ENCODE data around the gene XRCC3.

DNA sequence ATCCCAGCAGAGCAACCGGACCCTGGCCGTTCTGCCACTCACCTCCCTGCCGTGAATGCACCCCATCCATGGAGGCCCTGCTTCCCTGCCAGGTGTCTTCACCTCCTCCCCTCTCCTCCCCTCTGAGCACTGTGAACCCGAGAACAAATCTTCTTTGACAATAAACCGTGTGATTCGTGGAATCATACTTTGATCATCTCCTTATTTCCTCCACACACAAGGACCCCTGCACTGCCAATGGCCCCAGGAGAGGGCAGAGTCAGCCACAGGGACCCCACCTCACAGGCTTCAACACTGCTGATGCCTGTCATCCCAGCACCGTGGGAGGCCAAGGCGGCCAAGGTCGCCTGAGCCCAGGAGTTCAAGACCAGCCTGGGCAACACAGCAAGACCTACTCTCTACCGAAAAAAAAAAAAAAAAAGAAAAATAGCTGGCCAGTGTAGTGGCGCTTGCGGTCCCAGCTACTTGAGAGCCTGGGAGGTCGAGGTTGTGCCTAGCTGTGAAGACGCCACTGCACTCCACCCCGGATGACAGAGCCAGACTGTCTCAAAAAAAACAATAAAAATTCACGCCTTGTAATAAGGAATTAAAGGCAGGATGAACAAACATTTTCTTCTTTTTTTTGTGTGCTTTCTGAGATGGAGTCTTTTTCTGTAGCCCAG is 1.1 kb downstream of the XRCC3 start:
- TF ChIP-seq RAD51 (IDR thresholded peaks at IDR 0.05) (no peak), SMC3 (IDR thresholded peaks at IDR 0.05; ENCODE audit: borderline replicate concordance, low read length) (no peak), NFIC (IDR thresholded peaks at IDR 0.05; ENCODE audit: low read depth, low read length) (no peak), MXI1 (IDR thresholded peaks at IDR 0.05; ENCODE audit: low read depth, low read length) (no peak)
- TF ChIP-seq, protein P1, sequence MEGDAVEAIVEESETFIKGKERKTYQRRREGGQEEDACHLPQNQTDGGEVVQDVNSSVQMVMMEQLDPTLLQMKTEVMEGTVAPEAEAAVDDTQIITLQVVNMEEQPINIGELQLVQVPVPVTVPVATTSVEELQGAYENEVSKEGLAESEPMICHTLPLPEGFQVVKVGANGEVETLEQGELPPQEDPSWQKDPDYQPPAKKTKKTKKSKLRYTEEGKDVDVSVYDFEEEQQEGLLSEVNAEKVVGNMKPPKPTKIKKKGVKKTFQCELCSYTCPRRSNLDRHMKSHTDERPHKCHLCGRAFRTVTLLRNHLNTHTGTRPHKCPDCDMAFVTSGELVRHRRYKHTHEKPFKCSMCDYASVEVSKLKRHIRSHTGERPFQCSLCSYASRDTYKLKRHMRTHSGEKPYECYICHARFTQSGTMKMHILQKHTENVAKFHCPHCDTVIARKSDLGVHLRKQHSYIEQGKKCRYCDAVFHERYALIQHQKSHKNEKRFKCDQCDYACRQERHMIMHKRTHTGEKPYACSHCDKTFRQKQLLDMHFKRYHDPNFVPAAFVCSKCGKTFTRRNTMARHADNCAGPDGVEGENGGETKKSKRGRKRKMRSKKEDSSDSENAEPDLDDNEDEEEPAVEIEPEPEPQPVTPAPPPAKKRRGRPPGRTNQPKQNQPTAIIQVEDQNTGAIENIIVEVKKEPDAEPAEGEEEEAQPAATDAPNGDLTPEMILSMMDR (IDR thresholded peaks at IDR 0.05 in 2 of 3, conservative IDR thresholded peaks at IDR 0.05 in 1 of 3; ENCODE audit: control insufficient read depth in 2 of 3, extremely low read depth in 1 of 3, insufficient read depth in 1 of 3, low read depth in 3 of 3, low read length in 3 of 3): no peak
- TF ChIP-seq, protein P2, sequence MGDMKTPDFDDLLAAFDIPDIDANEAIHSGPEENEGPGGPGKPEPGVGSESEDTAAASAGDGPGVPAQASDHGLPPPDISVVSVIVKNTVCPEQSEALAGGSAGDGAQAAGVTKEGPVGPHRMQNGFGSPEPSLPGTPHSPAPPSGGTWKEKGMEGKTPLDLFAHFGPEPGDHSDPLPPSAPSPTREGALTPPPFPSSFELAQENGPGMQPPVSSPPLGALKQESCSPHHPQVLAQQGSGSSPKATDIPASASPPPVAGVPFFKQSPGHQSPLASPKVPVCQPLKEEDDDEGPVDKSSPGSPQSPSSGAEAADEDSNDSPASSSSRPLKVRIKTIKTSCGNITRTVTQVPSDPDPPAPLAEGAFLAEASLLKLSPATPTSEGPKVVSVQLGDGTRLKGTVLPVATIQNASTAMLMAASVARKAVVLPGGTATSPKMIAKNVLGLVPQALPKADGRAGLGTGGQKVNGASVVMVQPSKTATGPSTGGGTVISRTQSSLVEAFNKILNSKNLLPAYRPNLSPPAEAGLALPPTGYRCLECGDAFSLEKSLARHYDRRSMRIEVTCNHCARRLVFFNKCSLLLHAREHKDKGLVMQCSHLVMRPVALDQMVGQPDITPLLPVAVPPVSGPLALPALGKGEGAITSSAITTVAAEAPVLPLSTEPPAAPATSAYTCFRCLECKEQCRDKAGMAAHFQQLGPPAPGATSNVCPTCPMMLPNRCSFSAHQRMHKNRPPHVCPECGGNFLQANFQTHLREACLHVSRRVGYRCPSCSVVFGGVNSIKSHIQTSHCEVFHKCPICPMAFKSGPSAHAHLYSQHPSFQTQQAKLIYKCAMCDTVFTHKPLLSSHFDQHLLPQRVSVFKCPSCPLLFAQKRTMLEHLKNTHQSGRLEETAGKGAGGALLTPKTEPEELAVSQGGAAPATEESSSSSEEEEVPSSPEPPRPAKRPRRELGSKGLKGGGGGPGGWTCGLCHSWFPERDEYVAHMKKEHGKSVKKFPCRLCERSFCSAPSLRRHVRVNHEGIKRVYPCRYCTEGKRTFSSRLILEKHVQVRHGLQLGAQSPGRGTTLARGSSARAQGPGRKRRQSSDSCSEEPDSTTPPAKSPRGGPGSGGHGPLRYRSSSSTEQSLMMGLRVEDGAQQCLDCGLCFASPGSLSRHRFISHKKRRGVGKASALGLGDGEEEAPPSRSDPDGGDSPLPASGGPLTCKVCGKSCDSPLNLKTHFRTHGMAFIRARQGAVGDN (IDR thresholded peaks at IDR 0.05): no peak
